Measurements from ENCODE around the gene RTEL1.
"Not testable (repeated sequence)": the region's sequence is repeated elsewhere in the genome, so short reads cannot be mapped to it uniquely, and the experiment has no call there.

The RTEL1 gene, protein sequence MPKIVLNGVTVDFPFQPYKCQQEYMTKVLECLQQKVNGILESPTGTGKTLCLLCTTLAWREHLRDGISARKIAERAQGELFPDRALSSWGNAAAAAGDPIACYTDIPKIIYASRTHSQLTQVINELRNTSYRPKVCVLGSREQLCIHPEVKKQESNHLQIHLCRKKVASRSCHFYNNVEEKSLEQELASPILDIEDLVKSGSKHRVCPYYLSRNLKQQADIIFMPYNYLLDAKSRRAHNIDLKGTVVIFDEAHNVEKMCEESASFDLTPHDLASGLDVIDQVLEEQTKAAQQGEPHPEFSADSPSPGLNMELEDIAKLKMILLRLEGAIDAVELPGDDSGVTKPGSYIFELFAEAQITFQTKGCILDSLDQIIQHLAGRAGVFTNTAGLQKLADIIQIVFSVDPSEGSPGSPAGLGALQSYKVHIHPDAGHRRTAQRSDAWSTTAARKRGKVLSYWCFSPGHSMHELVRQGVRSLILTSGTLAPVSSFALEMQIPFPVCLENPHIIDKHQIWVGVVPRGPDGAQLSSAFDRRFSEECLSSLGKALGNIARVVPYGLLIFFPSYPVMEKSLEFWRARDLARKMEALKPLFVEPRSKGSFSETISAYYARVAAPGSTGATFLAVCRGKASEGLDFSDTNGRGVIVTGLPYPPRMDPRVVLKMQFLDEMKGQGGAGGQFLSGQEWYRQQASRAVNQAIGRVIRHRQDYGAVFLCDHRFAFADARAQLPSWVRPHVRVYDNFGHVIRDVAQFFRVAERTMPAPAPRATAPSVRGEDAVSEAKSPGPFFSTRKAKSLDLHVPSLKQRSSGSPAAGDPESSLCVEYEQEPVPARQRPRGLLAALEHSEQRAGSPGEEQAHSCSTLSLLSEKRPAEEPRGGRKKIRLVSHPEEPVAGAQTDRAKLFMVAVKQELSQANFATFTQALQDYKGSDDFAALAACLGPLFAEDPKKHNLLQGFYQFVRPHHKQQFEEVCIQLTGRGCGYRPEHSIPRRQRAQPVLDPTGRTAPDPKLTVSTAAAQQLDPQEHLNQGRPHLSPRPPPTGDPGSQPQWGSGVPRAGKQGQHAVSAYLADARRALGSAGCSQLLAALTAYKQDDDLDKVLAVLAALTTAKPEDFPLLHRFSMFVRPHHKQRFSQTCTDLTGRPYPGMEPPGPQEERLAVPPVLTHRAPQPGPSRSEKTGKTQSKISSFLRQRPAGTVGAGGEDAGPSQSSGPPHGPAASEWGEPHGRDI (N-terminal part only)

GRCh38 chr20:63657937-63658748 is at the start of gene RTEL1:
TSS of gene RTEL1 (plus strand) at chr20:63658312. CDS start at chr20:63659403, 1,091 bp downstream.
- DNase-seq (ENCODE audit: low read depth, low spot score) = peak; percentile 83

- no peak for DNase-seq (ENCODE audit: low read depth, low spot score)
Observed at GRCh38 chr20:63610581-63611435, 47.3 kb upstream of the RTEL1 start.

DNA sequence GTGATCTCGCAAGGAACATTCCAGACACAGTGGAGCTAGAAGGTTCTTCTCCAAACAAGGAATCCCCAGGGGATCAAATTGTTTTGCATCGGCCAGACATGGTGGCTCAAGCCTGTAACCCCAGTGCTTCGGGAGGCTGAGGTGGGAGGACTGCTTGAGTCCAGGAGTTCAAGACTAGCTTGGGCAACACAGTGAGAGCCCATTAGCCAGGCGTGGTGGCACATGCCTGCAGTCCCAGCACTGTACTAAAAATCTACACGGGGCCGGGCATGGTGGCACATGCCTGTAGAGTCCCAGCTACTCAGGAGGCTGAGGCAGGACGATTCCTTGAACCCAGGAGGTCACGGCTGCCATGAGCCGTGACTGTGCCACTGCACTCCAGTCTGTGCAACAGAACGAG is 46.5 kb upstream of the RTEL1 start:
- no peak for DNase-seq (ENCODE audit: low read depth, low spot score)

- no peak for DNase-seq (ENCODE audit: low read depth, low spot score)
Observed at GRCh38 chr20:63612276-63612931, 45.7 kb upstream of the RTEL1 start.

DNA sequence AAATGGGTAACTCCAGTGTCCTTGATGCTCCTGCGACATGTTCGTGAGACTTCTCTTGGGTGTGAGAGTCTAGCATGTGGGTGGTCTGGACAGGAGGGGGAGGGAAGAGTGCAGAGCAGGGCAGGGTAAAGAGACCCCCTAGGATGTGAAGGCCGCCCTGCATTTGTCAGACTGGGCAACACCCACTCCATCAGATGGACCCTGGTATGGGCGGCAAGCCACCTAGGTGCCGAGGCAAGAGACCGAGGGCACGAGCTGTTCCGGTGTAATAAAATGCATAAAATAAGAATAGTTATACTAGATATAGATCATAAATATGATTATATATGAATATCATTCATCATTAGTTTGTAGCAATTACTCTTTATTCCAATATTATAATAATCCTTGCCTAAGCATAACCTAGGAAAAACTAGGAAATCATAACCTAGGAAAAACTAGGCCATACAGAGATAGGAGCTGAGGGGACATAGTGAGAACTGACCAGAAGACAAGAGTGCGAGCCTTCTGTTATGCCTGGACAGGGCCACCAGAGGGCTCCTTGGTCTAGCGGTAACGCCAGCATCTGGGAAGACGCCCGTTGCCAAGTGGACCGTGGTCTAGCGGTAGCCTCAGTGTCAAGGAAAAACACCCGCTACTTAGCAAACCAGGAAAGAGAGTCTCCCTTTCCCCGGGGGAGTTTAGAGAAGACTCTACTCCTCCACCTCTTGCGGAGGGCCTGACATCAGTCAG is 44.1 kb upstream of the RTEL1 start:
- DNase-seq (ENCODE audit: low read depth, low spot score) = not testable (repeated sequence)

- no peak for DNase-seq (ENCODE audit: low read depth, low spot score)
Observed at GRCh38 chr20:63617092-63617875, 40.8 kb upstream of the RTEL1 start.

DNA sequence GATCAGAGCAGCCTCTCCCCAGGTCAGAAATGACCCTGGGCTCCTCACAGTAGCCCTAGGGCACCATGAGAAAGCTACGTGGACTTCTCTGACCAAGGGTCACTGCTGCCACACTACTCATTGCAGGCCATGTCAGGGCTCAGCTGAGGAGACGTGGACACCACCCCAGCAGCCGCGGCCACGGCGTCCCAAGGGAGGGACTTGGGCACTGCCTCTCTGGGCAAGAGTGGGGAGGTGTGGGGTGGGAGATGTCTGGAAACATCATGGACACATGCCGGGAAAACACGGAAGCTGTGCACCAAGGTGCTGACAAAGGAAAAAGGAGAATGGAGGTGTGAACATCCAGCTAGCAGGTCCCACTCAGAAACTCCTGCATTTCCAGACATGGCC is 40.2 kb upstream of the RTEL1 start:
- DNase-seq (ENCODE audit: low read depth, low spot score) = no peak

GRCh38 chr20:63618291-63618980 is 39.7 kb upstream of the RTEL1 start:
- DNase-seq (ENCODE audit: low read depth, low spot score) = no peak

- no peak for DNase-seq (ENCODE audit: low read depth, low spot score)
Observed at GRCh38 chr20:63619086-63619485, 39.0 kb upstream of the RTEL1 start.

GRCh38 chr20:63619505-63619904 is 38.6 kb upstream of the RTEL1 start:
- no peak for DNase-seq (ENCODE audit: low read depth, low spot score)

DNA sequence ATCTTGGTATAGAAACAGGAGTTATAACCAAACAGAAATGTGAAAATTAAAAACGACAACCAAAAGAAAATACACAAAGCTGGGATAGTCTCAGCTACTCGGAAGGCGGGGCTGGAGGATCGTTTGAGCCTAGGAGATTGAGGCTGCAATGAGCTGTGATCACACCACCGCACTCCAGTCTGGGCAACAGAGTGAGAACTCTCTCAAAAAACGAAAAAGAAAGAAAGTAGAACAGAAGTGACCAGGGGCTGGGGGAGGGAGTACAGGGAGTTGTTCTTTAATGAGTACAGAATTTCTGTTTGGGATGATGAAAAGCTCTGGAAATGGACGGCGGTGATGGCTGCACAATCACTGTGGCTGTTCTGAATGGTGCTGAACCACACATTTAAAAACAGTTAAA is 37.1 kb upstream of the RTEL1 start:
- DNase-seq (ENCODE audit: low read depth, low spot score) = no peak

DNA sequence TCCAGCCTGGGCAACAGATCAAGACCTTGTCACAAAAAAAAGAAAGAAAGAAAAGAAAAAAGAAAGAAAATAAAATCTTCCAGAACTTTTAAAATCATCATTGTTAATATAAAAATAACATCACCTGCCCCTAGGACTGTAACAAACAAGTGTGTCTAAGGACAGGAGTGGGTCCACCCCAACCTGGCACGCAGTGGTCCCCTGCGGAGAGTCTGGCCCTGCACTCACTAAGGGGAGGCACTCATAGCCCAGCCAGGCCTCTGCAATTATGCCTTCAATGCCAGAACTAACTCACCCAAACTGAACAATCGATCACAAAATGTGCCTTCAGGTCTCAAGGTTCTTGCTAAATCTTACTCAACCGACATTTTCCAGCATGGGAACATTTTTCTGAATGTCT is 36.0 kb upstream of the RTEL1 start:
- DNase-seq (ENCODE audit: low read depth, low spot score) = no peak

GRCh38 chr20:63622732-63623131 is 35.4 kb upstream of the RTEL1 start:
- DNase-seq (ENCODE audit: low read depth, low spot score) = no peak

- no peak for DNase-seq (ENCODE audit: low read depth, low spot score)
Observed at GRCh38 chr20:63624486-63624885, 33.6 kb upstream of the RTEL1 start.

DNA sequence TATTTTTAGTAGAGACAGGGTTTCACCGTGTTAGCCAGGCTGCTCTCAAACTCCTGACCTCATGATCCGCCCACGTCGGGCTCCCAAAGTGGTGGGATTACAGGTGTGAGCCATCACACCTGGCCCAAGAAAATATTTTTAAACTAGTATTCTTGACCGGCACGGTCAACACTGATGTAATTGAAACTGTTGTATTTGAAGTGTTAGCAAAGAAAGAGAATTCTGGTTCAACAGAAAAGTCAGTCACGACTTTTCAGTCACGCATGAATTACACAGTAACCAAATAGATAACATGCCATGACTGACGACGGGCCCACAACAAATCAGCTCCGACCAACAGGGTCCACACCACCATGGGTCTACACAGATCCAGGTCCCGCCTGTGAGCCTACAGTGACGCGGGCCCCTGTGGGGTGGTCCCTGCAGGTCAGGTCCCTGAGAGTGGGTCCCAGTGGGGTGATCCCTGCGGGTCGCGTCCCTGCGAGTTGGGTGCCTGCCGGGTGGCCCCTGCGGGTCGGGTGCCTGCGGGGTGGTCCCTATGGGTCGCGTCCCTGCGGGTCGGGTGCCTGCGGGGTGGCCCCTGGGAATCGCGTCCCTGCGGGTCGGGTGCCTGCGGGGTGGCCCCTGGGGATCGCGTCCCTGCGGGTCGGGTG is 32.2 kb upstream of the RTEL1 start:
- DNase-seq (ENCODE audit: low read depth, low spot score) = no peak

GRCh38 chr20:63626424-63627128 is 31.5 kb upstream of the RTEL1 start, which contains the start of gene GMEB2:
TSS of gene GMEB2 (minus strand) at chr20:63627101. CDS start at chr20:63619397, 7,704 bp downstream.
- DNase-seq (ENCODE audit: low read depth, low spot score) = peak; percentile 34

All from activated CD4-positive, CD25-positive, alpha-beta regulatory T cell treated with anti-CD3 and anti-CD28 coated beads, Interleukin-2, amount 50 U/mL, for 16 hours (primary cell).